Ishikawa (cell line): Measurements from ENCODE around the gene SNRNP27.

Experiments
- CEBPB ChIP-seq: IDR thresholded peaks from 2 replicates; pipeline ENCODE4 v1.6.1; 2012
- CREB1 ChIP-seq: IDR thresholded peaks from 2 replicates; pipeline ENCODE4 v1.6.1; 2012; ENCODE audit warnings: low read depth
- EGR1 ChIP-seq: IDR thresholded peaks from 2 replicates; pipeline ENCODE4 v1.6.1; 2012
- EP300 ChIP-seq: IDR thresholded peaks from 2 replicates; pipeline ENCODE4 v1.6.1; 2012; ENCODE audit warnings: borderline replicate concordance
- FOXM1 ChIP-seq: IDR thresholded peaks from 2 replicates; pipeline ENCODE4 v1.6.1; 2012; ENCODE audit warnings: low read depth, borderline replicate concordance
- MAX ChIP-seq: IDR thresholded peaks from 2 replicates; pipeline ENCODE4 v1.6.1; 2012
- RAD21 ChIP-seq: IDR thresholded peaks from 2 replicates; pipeline ENCODE4 v1.6.1; 2012; ENCODE audit warnings: low read depth
- REST ChIP-seq: IDR thresholded peaks from 2 replicates; pipeline ENCODE4 v1.6.1; 2012; ENCODE audit warnings: low read depth, mild to moderate bottlenecking
- TAF1 ChIP-seq: IDR thresholded peaks from 2 replicates; pipeline ENCODE4 v1.6.1; 2012; ENCODE audit warnings: low read depth, mild to moderate bottlenecking
- TCF12 ChIP-seq: IDR thresholded peaks from 2 replicates; pipeline ENCODE4 v1.6.1; 2012; ENCODE audit warnings: low read depth
- TEAD4 ChIP-seq: IDR thresholded peaks from 2 replicates; pipeline ENCODE4 v1.6.1; 2012
- USF1 ChIP-seq: IDR thresholded peaks from 2 replicates; pipeline ENCODE4 v1.6.1; 2012
- YY1 ChIP-seq: IDR thresholded peaks from 2 replicates; pipeline ENCODE4 v1.6.1; 2012; ENCODE audit warnings: low read depth
- ZBTB7A ChIP-seq: IDR thresholded peaks from 2 replicates; pipeline ENCODE4 v1.6.1; 2012; ENCODE audit warnings: low read depth

- no peak for TF ChIP-seq EP300
- no peak for TF ChIP-seq TCF12
- TF ChIP-seq FOXM1, result no peak
- TF ChIP-seq YY1, result no peak
- TF ChIP-seq TAF1, result no peak
- no peak for TF ChIP-seq RAD21
- no peak for TF ChIP-seq REST
- TF ChIP-seq ZBTB7A, result no peak
- TF ChIP-seq TEAD4, result no peak
- TF ChIP-seq MAX, result no peak
- TF ChIP-seq CREB1, result no peak
- no peak for TF ChIP-seq EGR1
- TF ChIP-seq CEBPB, result no peak
- TF ChIP-seq USF1, result no peak
Observed at GRCh38 chr2:69948032-69948962, 54.5 kb downstream of the SNRNP27 start.
